Pulmonary artery endothelial cell (primary cell): ENCODE results near the gene PTPRQ. TPM values are rescaled to one million over a fixed set of nuclear protein-coding genes. Genes with fewer than 3 reads are reported as not detected.

Experiments used
- DNase-seq: peaks from one replicate; pipeline ENCODE4 v3.0.0-alpha.2; 2011; ENCODE audit warnings: low read depth, low spot score
- total RNA-seq: library from RNA; depleted of rRNA; stranded (reverse); fragments of >200 nt; gene quantifications from 2 replicates; pipeline ENCODE4 v1.2.3, GENCODE V29; 2014

PTPRQ gene
- total RNA-seq, 1 donor from 2014 or later: not detected

- DNase-seq: no peak
Measured at GRCh38 chr12:80698847-80699542, 255.0 kb downstream of the PTPRQ start.

- no peak for DNase-seq
Measured at GRCh38 chr12:80700327-80700726, 256.3 kb downstream of the PTPRQ start.

- no peak for DNase-seq
Measured at GRCh38 chr12:80701388-80701787, 257.4 kb downstream of the PTPRQ start.

- no peak for DNase-seq
Measured at GRCh38 chr12:80702889-80703805, 259.1 kb downstream of the PTPRQ start.

GRCh38 chr12:80704420-80704819, 260.4 kb downstream of the PTPRQ start:
- DNase-seq: no peak

- DNase-seq: no peak
Measured at GRCh38 chr12:80707126-80707829, 263.2 kb downstream of the PTPRQ start, which contains the start of gene MYF6. MYF6 (plus strand) TSS chr12:80707634; CDS start chr12:80707720, 86 bp downstream.

- no peak for DNase-seq
Measured at GRCh38 chr12:80707830-80708258, 263.8 kb downstream of the PTPRQ start.

GRCh38 chr12:80708259-80708974, 264.4 kb downstream of the PTPRQ start:
- no peak for DNase-seq

- no peak for DNase-seq
Measured at GRCh38 chr12:80708975-80709328, 264.9 kb downstream of the PTPRQ start.

- no peak for DNase-seq
Measured at GRCh38 chr12:80709811-80710726, 266.0 kb downstream of the PTPRQ start.

GRCh38 chr12:80710727-80711449, 266.9 kb downstream of the PTPRQ start:
- DNase-seq: no peak

- DNase-seq: no peak
Measured at GRCh38 chr12:80711866-80712265, 267.8 kb downstream of the PTPRQ start.

- no peak for DNase-seq
Measured at GRCh38 chr12:80712866-80713265, 268.8 kb downstream of the PTPRQ start.

- no peak for DNase-seq
Measured at GRCh38 chr12:80713419-80713818, 269.4 kb downstream of the PTPRQ start.

- DNase-seq: no peak
Measured at GRCh38 chr12:80714055-80714454, 270.0 kb downstream of the PTPRQ start.

GRCh38 chr12:80714846-80715245, 270.8 kb downstream of the PTPRQ start:
- no peak for DNase-seq

GRCh38 chr12:80715713-80716249, 271.7 kb downstream of the PTPRQ start:
- DNase-seq: no peak

GRCh38 chr12:80716696-80717469, 272.8 kb downstream of the PTPRQ start, which contains the start of gene MYF5:
MYF5 (plus strand) TSS chr12:80716912; CDS start chr12:80717064, 152 bp downstream.
- no peak for DNase-seq
